K562 (cell line): ENCODE data around the gene TMEM234. TPM values are rescaled to one million over a fixed set of nuclear protein-coding genes. Genes with fewer than 3 reads are reported as not detected.
A peak's percentile ranks its signal among the peaks of the same experiment; 100 is the strongest.

Experiments used
- BRF2 ChIP-seq: IDR thresholded peaks from 3 replicates; pipeline ENCODE4 v1.6.1; 2011; ENCODE audit warnings: borderline replicate concordance, mild to moderate bottlenecking; ENCODE audit not compliant: insufficient read length, insufficient read depth
- CREBBP ChIP-seq: IDR thresholded peaks from one replicate; pipeline ENCODE4 v1.6.1; 2012; ENCODE audit warnings: low read depth, mild to moderate bottlenecking, control low read depth, inconsistent platforms, low read length
- JUN ChIP-seq, 2 experiments: sonication (generic) in 1 of 2; formaldehyde crosslinking in 1 of 2; IDR thresholded peaks; 2 replicates each; pipeline versions ENCODE4 v1.6.1 to v1.8.0; 2012 to 2022; ENCODE audit warnings: borderline replicate concordance in 2 of 2, mild to moderate bottlenecking in 2 of 2, improper control_type of control experiment in 1 of 2, low read depth in 1 of 2, low read length in 1 of 2, missing genetic modification reagents in 1 of 2
- MEF2D ChIP-seq: conservative IDR thresholded peaks from 2 replicates; pipeline ENCODE4 v1.6.1; 2016; ENCODE audit warnings: low read depth, missing genetic modification characterization, missing compliant biosample characterization
- MIER1 ChIP-seq: fragments of 450-650 bp; IDR thresholded peaks from 2 replicates; pipeline ENCODE4 v1.6.1; 2016; ENCODE audit warnings: antibody characterized with exemption, mild to moderate bottlenecking, low read depth
- NCOA4 ChIP-seq: fragments of 450-650 bp; IDR thresholded peaks from 2 replicates; pipeline ENCODE4 v1.6.1; 2018; ENCODE audit warnings: mild to moderate bottlenecking; ENCODE audit not compliant: partially characterized antibody
- PRMT5 ChIP-seq: sonication (generic); formaldehyde crosslinking; IDR thresholded peaks from 2 replicates; pipeline ENCODE4 v1.5.0; 2020; ENCODE audit warnings: missing genetic modification reagents
- RBM34 ChIP-seq: fragments of 200-400 bp; formaldehyde crosslinking; IDR thresholded peaks from 2 replicates; pipeline ENCODE4 v1.6.1; 2018; ENCODE audit warnings: low read length, borderline replicate concordance; ENCODE audit not compliant: insufficient read depth
- RCOR1 ChIP-seq, 2 experiments: IDR thresholded peaks; 2 replicates each; pipeline ENCODE4 v1.6.1; 2012; ENCODE audit warnings: low read depth in 2 of 2, low read length in 2 of 2, borderline replicate concordance in 1 of 2, improper control_type of control experiment in 1 of 2
- REST ChIP-seq, 2 experiments: fragments of 450-650 bp; formaldehyde crosslinking in 1 of 2; IDR thresholded peaks; 2 replicates each; pipeline versions ENCODE4 v1.4.0 to v1.6.1; 2014 to 2020; ENCODE audit warnings: mild to moderate bottlenecking in 2 of 2, borderline replicate concordance in 1 of 2, low read depth in 1 of 2
- TCF7 ChIP-seq: sonication (generic); IDR thresholded peaks from 2 replicates; pipeline ENCODE4 v1.6.1; 2016; ENCODE audit warnings: antibody characterized with exemption, borderline replicate concordance
- ZBTB26 ChIP-seq: fragments of 450-650 bp; formaldehyde crosslinking; IDR thresholded peaks from 2 replicates; pipeline ENCODE4 v1.4.0; 2022; ENCODE audit warnings: missing genetic modification characterization
- ZNF282 ChIP-seq: sonication (generic); formaldehyde crosslinking; IDR thresholded peaks from 2 replicates; pipeline ENCODE4 v1.8.1; 2023; ENCODE audit warnings: missing genetic modification reagents
- ZNF431 ChIP-seq: sonication (generic); formaldehyde crosslinking; IDR thresholded peaks from 2 replicates; pipeline ENCODE4 v1.8.0; 2022; ENCODE audit warnings: mild to moderate bottlenecking, missing genetic modification reagents
- ZNF449 ChIP-seq: fragments of 250-450 bp; sonication (Bioruptor Pico); IDR thresholded peaks from 2 replicates; pipeline ENCODE4 v1.8.0; 2022; ENCODE audit warnings: moderate library complexity, mild to moderate bottlenecking, inconsistent platforms
- polyA plus RNA-seq, 8 experiments: library from polyadenylated mRNA; depleted of rRNA in 4 of 8; stranded (reverse) in 5 of 8; unstranded in 3 of 8; fragments of >200 nt; fragmentation: Nextera tagmentation in 2 of 8; fragmentation: Illumina TruSeq in 1 of 8; extraction: Ambion mirVana in 2 of 8; extraction: Trizol in 1 of 8; gene quantifications; 2 replicates each; pipeline versions ENCODE4 v1.2.1 to v1.2.3, GENCODE V29; 2011 to 2014; ENCODE audit warnings: inconsistent platforms in 1 of 8, missing spikeins in 1 of 8
- total RNA-seq, 7 experiments: library from RNA; depleted of rRNA in 6 of 7; stranded (reverse); fragments of >200 nt in 6 of 7; fragmentation: Illumina TruSeq in 2 of 7; extraction: Trizol in 2 of 7; gene quantifications; 2 replicates each; pipeline versions ENCODE4 v1.2.1 to v1.2.3, GENCODE V29; 2011 to 2021; ENCODE audit warnings: low replicate concordance in 1 of 7

Gene TMEM234
- total and polyA plus RNA-seq, 9 of the 15 experiments (the other 6 are each of a cell fraction or from before 2014, with no cell fraction given): 5.0 to 12.9 (median 7.6) TPM

GRCh38 chr1:32242341-32242851, 20.2 kb upstream of the TMEM234 start (continued):
- TF ChIP-seq REST (IDR thresholded peaks at IDR 0.05; ENCODE audit: borderline replicate concordance) (peak; percentile 18; the same call in 1 of the 2 replicates), REST (CRISPR knock-in tag; IDR thresholded peaks at IDR 0.05; ENCODE audit: low read depth) (no peak), ZNF431 (CRISPR knock-in tag) (no peak), ZBTB26 (CRISPR knock-in tag) (peak; percentile 74; the same call in 1 of the 2 replicates), MEF2D (tag) (no peak), NCOA4 (no peak), JUN (IDR thresholded peaks at IDR 0.05; ENCODE audit: borderline replicate concordance, low read depth, low read length) (no peak), JUN (CRISPR knock-in tag; IDR thresholded peaks at IDR 0.05; ENCODE audit: borderline replicate concordance) (no peak), ZNF449 (CRISPR knock-in tag) (no peak), RCOR1 (IDR thresholded peaks at IDR 0.05; ENCODE audit: borderline replicate concordance in 1 of 2, low read depth in 2 of 2, low read length in 2 of 2) (no peak), PRMT5 (no peak), RBM34 (no peak), ZNF282 (CRISPR knock-in tag) (no peak), BRF2 (no peak), TCF7 (no peak), MIER1 (0 out of 2 replicates have a peak, but pooled peaks have one; percentile 37), CREBBP (no peak)
